Fibroblast of mammary gland (primary cell): ENCODE data around the gene PPFIBP2.

ENCODE experiments used
- DNase-seq: peaks from one replicate; pipeline ENCODE4 v3.0.0-alpha.2; 2010; ENCODE audit warnings: low read depth
- H3K4me3 ChIP-seq: 2 replicates; pipeline ENCODE4 v1.5.1; 2011; ENCODE audit warnings: low read depth, mild to moderate bottlenecking, low read length, moderate library complexity; ENCODE audit not compliant: control insufficient read depth
- TF ChIP-seq, protein P1 (sequence below): conservative IDR thresholded peaks from 2 replicates; pipeline ENCODE4 v1.5.1; 2011; ENCODE audit warnings: low read depth, low read length, inconsistent platforms; ENCODE audit not compliant: control insufficient read depth, insufficient read depth

The PPFIBP2 gene

DNA sequence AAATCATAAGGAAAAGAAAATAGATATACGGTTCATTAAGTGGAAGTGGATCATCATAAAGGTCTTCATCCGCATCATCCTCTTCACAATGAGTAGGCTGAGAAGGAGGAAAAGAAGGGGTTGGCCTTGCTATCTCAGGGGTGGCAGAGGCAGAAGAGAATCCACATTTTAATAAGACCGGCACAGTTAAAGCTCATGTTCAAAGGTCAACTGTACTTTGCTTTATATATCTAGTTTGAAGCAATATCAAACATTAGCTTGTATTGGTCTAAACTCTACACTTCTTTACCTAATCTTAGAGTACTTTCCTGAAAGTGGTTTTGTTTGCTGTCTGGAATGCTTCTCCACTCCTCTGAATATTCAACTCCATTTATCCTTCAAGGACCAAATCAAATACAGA is 5.7 kb upstream of the PPFIBP2 start:
- TF ChIP-seq, protein P1, sequence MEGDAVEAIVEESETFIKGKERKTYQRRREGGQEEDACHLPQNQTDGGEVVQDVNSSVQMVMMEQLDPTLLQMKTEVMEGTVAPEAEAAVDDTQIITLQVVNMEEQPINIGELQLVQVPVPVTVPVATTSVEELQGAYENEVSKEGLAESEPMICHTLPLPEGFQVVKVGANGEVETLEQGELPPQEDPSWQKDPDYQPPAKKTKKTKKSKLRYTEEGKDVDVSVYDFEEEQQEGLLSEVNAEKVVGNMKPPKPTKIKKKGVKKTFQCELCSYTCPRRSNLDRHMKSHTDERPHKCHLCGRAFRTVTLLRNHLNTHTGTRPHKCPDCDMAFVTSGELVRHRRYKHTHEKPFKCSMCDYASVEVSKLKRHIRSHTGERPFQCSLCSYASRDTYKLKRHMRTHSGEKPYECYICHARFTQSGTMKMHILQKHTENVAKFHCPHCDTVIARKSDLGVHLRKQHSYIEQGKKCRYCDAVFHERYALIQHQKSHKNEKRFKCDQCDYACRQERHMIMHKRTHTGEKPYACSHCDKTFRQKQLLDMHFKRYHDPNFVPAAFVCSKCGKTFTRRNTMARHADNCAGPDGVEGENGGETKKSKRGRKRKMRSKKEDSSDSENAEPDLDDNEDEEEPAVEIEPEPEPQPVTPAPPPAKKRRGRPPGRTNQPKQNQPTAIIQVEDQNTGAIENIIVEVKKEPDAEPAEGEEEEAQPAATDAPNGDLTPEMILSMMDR = no peak
- DNase-seq = no peak
- H3K4me3 ChIP-seq = no peak overlapping the region

DNA sequence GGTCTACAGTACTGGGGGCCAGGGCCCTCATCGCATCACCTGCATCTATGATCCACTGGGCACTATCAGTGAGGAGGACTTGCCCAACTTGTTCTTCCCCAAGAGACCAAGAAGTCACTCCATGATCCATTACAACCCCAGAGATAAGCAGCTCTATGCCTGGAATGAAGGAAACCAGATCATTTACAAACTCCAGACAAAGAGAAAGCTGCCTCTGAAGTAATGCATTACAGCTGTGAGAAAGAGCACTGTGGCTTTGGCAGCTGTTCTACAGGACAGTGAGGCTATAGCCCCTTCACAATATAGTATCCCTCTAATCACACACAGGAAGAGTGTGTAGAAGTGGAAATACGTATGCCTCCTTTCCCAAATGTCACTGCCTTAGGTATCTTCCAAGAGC is 3.8 kb upstream of the PPFIBP2 start:
- TF ChIP-seq, protein P1 = no peak
- DNase-seq = no peak
- no peak overlapping the region for H3K4me3 ChIP-seq

DNA sequence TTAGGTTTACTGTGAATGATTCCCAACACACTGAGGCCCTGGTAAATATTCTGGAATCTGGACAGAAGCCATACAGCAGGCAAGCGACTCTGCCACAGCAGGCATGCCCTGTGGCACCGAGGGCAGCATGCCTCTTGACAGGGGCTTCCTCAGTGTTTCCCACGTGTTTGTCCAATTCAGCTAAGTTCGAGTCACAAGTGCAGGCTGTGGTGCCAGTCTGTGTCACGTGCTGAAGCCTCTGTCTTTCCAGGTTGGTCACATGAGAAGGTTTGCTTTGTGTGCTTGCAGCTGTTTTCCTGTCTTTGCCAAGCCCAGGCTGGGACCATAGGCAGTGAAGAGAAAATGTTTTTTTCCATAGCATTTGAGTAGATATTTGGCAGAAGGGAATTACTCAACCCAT is 2.4 kb upstream of the PPFIBP2 start:
- no peak overlapping the region for H3K4me3 ChIP-seq
- TF ChIP-seq, protein P1 = no peak
- DNase-seq = no peak

DNA sequence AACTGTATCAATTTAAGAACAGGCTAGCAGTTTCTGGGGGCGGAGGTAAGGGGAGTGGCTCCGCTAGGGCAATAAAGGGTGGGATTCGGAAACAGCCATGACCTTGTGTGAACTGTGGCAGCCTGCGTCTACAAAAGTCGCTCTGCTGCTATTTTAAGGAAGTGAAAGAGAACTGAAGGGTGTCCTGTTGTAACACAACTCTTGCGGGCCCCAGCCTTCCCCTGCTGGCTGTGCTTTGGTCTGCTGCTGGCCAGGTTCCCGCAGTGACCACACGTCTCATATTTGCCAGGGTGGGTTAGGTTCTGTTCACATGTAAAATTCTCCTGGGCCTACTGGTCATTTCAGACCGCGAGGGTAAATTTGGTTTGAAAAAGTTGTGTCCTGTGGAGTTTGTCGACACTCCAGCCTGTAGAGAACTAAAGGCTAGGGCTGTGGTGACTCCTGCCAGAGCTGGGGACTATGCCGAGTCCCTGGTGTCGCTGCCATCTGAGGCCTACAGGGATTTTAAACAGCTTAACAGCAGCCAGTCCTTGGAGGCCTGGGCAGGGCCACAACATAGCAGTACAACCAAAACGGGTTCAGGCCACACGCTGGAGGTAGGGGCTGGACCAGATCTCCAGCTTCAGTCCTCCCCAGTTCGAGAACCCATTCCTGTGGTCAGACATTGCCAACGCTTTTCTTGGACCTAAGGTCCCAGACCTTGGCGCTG is 1.1 kb upstream of the PPFIBP2 start:
- peak overlapping the region; percentile 70 for H3K4me3 ChIP-seq
- TF ChIP-seq, protein P1 = no peak
- DNase-seq = peak; percentile 43

DNA sequence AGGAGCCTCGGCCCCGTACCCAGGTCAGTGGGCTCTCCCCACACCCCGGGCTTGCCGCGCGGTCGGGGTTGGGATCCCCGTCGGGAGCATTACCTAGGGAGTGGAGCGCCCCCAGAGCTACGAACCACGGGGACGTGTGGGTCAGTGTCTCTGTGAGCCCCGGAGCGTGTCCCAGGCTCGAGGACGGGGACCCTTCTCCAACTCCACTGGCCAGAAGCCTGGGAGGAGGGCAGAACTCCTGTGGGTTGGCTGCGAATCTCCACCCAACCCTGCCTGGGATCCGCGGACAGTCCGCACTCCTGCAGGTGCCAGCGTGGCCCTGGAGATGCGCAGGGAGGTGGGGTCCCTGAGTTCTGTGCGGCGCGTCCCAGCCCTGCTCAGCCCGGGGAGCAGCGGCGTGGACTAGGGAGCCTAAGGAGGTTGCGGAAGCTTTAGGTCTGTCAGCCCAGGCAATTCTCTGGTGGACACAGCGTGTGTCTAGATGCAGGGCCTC is 346 bp downstream of the PPFIBP2 start:
- DNase-seq = no peak
- TF ChIP-seq, protein P1 = no peak
- H3K4me3 ChIP-seq = peak overlapping the region; percentile 70

DNA sequence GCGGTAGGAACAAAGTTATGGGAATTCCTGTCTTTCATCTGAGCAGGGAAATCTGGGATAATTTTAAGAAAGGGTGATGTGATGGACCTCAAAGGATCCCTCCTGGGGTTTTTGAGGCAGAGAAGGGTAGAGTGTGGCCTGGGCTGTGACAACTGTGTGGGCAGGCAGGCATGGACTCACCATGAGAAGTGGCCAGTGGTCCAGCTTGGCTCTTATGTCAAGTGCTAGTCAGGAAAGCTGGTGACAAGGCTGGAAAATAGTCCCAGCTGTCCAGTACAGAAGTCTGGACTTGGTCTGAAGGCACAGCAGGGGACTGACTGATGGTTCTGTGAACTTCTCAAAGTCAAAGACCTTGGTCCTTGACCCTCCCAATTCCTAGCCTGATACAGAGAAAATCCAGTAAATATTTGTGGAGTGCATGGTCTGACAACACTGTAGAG is 1.7 kb downstream of the PPFIBP2 start:
- no peak overlapping the region for H3K4me3 ChIP-seq
- DNase-seq = no peak
- TF ChIP-seq, protein P1 = no peak
